ENCODE measurements around the gene BTG4.

Gene BTG4

GRCh38 chr11:111512296-111513239, at the start of gene BTG4:
TSS of gene BTG4 (minus strand) at chr11:111512386. CDS start at chr11:111498776, 13,610 bp downstream.
- in situ Hi-C loops (cut with MboI; ENCODE audit: low sequenced_read_pairs): no loop called here

GRCh38 chr11:111561791-111562325, 49.7 kb upstream of the BTG4 start:
- in situ Hi-C loops (cut with MboI; ENCODE audit: low sequenced_read_pairs): no loop called here

- in situ Hi-C loops (cut with MboI; ENCODE audit: low sequenced_read_pairs): no loop called here
Observed at GRCh38 chr11:111561306-111561705, 49.1 kb upstream of the BTG4 start.

GRCh38 chr11:111560800-111561199, 48.6 kb upstream of the BTG4 start:
- in situ Hi-C loops (cut with MboI; ENCODE audit: low sequenced_read_pairs): no loop called here

- in situ Hi-C loops (cut with MboI; ENCODE audit: low sequenced_read_pairs): no loop called here
Observed at GRCh38 chr11:111559800-111560464, 47.7 kb upstream of the BTG4 start.

- in situ Hi-C loops (cut with MboI; ENCODE audit: low sequenced_read_pairs): no loop called here
Observed at GRCh38 chr11:111557425-111558111, 45.4 kb upstream of the BTG4 start.

- in situ Hi-C loops (cut with MboI; ENCODE audit: low sequenced_read_pairs): no loop called here
Observed at GRCh38 chr11:111555255-111555654, 43.1 kb upstream of the BTG4 start.

- in situ Hi-C loops (cut with MboI; ENCODE audit: low sequenced_read_pairs): no loop called here
Observed at GRCh38 chr11:111554532-111554931, 42.3 kb upstream of the BTG4 start.

- in situ Hi-C loops (cut with MboI; ENCODE audit: low sequenced_read_pairs): no loop called here
Observed at GRCh38 chr11:111550258-111550657, 38.1 kb upstream of the BTG4 start.

GRCh38 chr11:111549869-111550203, 37.6 kb upstream of the BTG4 start:
- in situ Hi-C loops (cut with MboI; ENCODE audit: low sequenced_read_pairs): no loop called here

GRCh38 chr11:111549196-111549868, 37.1 kb upstream of the BTG4 start:
- in situ Hi-C loops (cut with MboI; ENCODE audit: low sequenced_read_pairs): no loop called here

- in situ Hi-C loops (cut with MboI; ENCODE audit: low sequenced_read_pairs): no loop called here
Observed at GRCh38 chr11:111548525-111548924, 36.3 kb upstream of the BTG4 start.

- in situ Hi-C loops (cut with MboI; ENCODE audit: low sequenced_read_pairs): no loop called here
Observed at GRCh38 chr11:111542606-111543275, 30.6 kb upstream of the BTG4 start.

GRCh38 chr11:111541254-111542061, 29.3 kb upstream of the BTG4 start:
- in situ Hi-C loops (cut with MboI; ENCODE audit: low sequenced_read_pairs): no loop called here

- in situ Hi-C loops (cut with MboI; ENCODE audit: low sequenced_read_pairs): no loop called here
Observed at GRCh38 chr11:111540937-111541253, 28.7 kb upstream of the BTG4 start.

- in situ Hi-C loops (cut with MboI; ENCODE audit: low sequenced_read_pairs): no loop called here
Observed at GRCh38 chr11:111540114-111540936, 28.1 kb upstream of the BTG4 start, which contains the start of gene LAYN. TSS of gene LAYN (plus strand) at chr11:111540720. CDS start at chr11:111540844, 124 bp downstream.

- in situ Hi-C loops (cut with MboI; ENCODE audit: low sequenced_read_pairs): no loop called here
Observed at GRCh38 chr11:111539426-111540113, 27.4 kb upstream of the BTG4 start.
